HuH-7 (cell line): ENCODE data around the gene KIFC1.

Source experiments
- DNase-seq: peaks from one replicate; pipeline ENCODE4 v3.0.0; 2011; ENCODE audit warnings: low spot score

Gene KIFC1

DNA sequence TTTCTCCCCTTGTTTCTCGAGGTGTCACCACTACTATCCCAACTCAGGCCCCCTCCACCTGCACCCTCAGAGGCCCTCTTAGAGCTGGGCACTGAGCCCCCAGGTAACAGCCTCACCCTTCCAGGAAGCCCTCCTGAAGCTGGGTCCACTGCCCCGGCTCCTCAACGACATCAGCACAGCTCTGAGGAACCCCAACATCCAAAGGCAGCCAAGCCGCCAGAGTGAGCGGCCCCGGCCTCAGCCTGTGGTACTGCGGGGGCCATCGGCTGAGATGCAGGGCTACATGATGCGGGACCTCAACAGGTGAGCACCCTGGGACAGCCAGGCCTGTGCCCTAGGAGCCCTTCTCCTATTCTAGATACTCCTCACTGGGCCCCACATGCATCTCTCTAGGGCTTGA lies 49.8 kb downstream of the KIFC1 start:
- DNase-seq = no peak

DNA sequence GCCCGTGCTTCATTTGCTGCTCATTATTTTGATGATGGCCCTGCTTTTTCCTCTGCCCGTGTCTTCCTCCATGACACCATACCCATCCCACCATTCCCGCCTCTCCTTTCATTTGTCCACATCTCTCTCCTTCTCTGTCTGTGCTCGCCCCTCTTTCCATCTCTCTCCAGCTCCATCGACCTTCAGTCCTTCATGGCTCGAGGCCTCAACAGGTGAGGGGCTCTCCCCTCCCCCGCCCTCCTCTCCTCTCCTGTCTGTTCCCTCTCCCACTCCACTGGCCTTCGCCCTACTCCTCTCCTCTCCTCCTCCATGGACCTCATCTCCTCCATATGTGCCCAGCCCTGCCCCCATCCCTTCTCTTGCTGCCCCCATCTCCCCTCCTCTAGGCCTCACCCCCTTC lies 50.7 kb downstream of the KIFC1 start:
- no peak for DNase-seq

DNA sequence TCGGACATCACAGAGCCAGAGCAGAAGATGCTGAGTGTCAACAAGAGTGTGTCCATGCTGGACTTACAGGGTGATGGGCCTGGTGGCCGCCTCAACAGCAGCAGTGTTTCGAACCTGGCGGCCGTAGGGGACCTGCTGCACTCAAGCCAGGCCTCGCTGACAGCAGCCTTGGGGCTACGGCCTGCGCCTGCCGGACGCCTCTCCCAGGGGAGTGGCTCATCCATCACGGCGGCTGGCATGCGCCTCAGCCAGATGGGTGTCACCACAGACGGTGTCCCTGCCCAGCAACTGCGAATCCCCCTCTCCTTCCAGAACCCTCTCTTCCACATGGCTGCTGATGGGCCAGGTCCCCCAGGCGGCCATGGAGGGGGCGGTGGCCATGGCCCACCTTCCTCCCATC lies 51.4 kb downstream of the KIFC1 start:
- no peak for DNase-seq

DNA sequence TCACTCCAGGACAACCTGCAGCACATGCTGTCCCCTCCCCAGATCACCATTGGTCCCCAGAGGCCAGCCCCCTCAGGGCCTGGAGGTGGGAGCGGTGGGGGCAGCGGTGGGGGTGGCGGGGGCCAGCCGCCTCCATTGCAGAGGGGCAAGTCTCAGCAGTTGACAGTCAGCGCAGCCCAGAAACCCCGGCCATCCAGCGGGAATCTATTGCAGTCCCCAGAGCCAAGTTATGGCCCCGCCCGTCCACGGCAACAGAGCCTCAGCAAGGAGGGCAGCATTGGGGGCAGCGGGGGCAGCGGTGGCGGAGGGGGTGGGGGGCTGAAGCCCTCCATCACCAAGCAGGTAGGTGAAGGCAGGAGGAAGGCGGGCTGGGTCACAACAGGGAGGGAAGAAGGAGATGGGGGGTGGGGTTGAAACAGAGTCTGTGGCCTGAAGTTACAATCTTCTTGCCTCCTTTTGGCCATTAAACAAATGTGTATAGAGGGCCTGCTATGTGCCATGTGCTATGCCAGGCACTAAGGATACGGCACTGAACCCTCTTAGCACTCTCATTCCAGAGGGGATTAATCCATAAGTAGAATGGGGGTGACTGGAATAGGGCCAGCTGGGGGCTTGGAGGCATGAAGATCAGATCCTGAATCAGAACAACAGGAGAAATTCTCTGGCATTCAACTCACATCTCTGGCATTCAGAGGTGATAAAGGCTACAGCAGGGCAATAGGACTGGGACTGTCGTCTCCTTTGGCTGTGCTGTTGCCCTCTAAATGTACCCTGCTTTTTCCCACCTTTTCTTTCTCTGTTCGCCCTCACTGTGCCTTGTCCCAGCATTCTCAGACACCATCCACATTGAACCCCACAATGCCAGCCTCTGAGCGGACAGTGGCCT lies 52.2 kb downstream of the KIFC1 start:
- DNase-seq = no peak

DNA sequence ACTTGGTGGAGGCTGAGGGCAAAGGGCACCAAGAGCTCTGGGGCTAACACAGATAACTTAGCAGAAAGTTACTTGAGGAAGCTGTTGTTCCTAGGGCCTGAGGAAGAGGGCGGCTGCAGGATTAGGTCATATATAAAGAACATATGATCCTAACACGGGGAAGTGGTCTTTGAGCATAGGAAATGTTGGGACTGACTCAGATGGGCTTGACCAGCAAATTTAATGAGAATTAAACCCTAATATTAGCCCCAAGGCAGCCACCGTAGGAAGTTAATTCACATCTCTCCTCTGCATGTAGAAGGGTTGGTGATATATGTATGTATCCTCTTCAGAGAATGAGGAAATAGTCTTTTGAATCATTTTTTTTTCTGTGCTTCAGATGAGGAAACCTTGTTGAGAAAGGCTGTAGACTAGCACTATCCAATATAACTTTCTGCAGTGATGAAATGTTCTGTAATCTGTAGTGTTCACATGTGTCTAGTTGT lies 53.5 kb downstream of the KIFC1 start:
- DNase-seq = no peak

DNA sequence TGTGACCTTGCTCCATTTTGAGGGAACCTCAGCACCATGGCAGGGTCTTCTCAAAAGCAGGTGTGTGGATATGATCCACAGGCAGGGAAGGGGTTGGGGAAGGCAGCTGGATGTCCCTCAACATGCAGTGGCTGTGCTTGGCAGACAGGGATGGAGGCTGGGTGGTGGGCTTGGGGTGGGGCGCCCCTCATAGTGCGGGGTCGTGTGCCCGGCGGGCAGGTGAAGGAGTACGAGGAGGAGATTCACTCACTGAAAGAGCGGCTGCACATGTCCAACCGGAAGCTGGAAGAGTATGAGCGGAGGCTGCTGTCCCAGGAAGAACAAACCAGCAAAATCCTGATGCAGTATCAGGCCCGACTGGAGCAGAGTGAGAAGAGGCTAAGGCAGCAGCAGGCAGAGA lies 54.7 kb downstream of the KIFC1 start:
- no peak for DNase-seq

DNA sequence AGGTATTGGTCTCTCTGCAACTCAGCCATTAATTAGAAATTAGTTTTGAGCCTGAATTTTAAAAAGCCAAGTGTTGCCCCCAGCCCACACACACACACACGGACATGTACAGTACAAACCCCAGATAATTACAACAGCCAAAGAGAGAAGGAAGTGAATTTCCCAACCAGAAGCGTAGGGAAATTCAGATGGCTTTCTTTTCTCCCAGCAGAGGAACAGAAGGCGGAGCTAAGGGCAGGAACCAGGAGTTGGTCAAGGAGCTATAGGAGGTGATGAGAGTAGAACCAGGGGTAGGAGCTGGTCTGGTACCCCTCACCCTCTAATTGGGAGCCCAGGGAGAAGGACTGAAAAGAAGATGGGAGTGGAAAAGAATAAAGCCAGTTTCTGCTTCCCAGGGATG lies 58.8 kb downstream of the KIFC1 start:
- no peak for DNase-seq

DNA sequence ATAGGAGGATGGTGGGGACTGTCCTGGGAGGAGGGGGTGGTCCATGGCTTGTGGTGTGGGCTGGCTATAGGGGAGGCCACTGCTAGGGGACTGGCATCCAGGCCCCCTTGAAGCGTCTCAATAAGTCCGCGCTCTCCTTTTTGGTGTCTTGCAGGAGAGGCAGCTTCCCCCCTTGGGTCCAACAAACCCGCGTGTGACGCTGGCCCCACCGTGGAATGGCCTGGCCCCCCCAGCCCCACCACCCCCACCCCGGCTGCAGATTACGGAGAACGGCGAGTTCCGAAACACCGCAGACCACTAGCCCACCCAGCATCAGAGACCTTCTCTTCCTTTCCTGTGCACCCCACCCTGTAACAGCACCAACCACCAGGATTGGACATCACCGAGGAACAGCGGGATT lies 60.0 kb downstream of the KIFC1 start:
- no peak for DNase-seq

DNA sequence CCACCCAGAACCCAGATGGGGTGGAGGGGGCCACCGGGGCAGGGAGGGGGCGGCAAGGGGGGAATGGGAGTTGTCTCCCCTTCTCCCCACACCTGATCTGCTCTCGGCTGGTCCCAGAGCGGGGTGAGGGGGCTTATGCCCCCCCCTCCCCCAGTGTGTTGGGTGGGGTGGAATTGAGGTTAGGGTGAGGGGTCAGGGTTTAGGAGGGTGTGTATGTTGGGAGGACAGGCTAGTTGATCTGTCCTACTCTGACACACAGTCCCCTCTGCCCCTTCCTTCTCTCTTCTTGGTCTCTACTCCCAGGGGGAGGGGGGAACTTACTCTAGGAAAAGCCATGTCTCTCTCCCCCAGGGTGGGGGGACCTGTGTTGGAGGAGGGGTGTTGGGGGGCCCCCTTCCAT lies 60.9 kb downstream of the KIFC1 start:
- DNase-seq = no peak

DNA sequence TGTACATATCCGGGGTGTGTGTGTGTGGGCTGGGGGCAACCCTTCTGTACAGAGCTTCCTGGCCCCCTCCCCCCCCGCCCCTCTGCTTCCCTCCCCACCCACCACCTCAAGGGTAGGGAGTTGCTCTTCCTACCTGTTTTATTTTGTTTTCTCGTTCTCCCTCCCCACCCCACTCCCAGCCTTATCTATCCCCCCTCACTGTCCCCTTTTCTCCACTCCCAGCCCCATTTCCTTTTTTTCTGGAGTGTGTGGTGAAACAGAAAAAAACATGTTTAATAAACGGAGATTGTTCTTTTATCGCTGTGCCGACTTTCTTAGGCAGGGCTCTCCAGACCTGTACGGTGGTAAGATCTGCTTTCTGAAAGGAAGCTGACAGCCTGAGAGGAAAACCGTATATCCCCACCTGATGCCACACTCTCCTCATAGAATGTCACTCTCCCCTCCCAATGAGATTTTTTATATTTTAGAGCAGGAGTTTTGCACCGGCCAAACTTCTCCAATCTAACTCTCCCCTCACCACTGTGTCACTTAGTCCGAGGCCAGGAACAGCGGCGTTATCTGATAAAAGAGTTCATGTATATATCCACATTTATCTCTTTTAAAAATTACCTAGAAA lies 61.9 kb downstream of the KIFC1 start:
- DNase-seq = no peak

DNA sequence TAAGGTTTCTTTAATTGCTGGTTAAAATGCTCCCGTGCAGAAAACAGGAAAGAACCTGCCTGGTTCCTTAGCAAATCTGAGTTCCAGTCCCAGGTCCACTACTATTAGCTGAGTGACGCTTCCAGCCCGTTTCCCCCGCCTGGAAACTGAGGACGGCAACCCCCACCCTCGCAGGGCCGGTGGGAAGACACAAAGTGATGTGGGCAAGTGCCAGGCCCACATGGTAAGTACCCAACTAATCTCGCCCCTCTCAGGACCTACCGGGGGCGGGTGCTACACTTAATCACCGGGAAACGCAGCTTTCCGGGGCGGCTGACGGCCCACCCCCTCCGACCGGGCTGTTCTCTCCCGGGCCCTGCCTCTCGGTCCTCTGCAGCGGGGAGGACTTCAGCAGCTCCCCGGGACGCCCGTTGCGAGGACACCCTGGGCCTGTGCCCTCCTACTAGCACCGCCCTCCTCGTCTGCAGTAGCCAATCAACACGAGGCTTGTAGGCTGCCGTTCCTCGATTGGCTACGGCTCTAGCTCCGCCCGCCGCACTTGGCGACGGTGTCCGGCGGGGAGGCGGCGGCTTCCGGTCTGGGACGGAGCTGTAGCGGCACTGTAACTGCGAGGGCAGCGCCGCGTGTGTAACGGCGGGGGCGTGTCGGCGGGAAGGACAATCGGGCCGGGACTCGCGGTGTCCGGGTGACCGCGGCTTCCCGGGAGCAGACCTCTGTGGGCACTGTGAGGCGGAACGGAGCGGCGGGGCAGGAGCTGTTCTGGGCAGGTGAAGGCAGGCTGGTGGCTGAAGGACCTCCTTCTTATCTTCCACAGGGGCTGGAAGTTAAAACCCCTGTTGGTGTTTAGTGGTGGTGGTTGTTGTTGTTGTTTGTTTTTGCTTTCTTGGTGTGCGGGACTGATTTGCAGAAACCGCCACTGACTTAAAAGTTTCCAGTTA lies 62.7 kb downstream of the KIFC1 start, which contains the start of gene ZBTB9:
Gene ZBTB9, plus strand, starts transcription at position 568 of the 938 bp plus-strand sequence. CDS start 525 bp downstream, outside the sequence.
- DNase-seq = peak; percentile 99

DNA sequence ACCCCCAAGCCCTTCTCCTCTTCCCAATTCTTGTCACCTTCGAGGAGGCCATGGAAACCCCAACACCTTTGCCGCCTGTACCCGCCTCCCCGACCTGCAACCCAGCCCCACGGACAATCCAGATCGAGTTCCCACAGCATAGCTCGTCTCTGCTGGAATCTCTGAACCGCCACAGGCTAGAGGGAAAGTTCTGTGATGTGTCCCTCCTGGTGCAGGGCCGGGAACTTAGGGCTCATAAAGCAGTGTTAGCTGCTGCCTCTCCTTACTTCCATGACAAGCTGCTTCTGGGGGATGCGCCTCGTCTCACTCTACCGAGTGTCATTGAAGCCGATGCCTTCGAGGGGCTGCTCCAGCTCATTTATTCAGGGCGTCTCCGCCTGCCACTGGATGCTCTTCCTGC lies 63.4 kb downstream of the KIFC1 start:
- DNase-seq = no peak

DNA sequence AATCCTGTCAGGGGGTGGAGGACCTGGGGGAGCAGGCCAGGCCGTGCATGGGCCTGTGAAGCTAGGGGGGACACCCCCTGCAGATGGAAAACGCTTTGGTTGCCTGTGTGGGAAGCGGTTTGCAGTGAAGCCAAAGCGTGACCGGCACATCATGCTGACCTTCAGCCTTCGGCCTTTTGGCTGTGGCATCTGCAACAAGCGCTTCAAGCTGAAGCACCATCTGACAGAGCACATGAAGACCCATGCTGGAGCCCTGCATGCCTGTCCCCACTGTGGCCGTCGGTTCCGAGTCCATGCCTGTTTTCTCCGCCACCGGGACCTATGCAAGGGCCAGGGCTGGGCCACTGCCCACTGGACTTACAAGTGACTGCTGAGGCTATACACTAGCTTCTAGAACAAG lies 64.5 kb downstream of the KIFC1 start:
- DNase-seq = no peak

DNA sequence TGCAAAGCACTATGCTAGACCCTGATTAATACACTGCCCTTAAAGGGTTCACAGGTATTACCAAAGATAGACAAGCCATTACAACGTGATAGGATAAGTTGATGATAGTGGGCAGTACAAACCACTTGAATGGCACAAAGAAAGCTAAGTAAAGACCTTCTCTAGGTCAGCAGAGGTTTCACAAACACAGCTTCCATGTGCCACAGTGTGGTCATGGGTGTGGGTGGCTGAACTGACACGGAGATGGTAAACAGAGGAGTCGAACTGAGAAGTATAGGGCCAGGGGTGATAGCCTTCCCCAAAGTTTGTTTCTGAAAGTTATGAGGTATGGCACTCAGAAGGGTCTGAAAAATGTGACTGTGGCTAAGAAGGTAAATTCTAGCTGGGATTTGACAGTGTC lies 67.1 kb downstream of the KIFC1 start:
- DNase-seq = no peak

DNA sequence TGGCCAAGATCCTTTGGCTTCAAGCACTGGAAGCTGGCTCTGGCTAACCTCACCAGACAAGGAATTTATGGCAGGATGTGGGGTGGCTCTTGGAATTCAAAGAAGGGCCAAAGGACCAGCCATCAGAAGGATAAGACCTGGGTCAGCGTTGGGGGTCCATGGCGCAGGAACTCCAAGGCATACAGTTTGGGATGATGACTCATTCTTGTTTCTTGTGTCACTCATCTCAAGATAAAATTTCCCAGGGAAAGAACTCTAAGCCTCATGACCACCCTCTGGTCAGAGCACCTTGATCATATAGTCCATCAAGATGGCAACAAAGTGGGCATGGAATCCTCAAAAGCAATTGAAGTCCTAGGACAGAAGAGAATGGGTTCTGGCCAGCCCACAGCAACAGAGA lies 67.6 kb downstream of the KIFC1 start:
- no peak for DNase-seq
